ENCODE measurements around the gene PLEK. TPM values are rescaled to one million over a fixed set of nuclear protein-coding genes. Genes with fewer than 3 reads are reported as not detected.

PLEK gene
- total RNA-seq, 4 donors from 2014 or later = 3.0 to 5.2 (median 4.6) TPM; not detected in 1

DNA sequence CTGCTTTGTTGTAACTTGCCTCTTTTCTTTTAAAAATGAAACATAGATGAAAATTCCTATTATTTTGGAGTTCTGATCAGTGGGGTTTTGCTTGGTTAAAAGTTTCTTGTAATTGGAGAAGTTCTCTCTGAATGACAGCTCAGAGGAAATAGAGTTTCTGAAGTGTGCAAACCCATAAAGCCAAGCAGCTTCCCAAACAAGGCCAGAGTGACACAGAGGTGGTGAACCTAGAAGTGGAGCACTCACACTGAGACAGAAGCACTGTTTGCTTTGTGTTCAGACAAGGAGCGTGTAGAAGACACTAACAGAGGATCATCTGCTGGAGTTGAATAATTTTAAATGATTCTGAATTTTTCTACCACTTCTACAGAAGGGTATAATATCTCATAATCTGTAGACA lies 52.8 kb downstream of the PLEK start:
- no peaks in the 10 kb centered on the region for H3K36me3 ChIP-seq
- no peak overlapping the region for H3K4me3 ChIP-seq
- 53 to 58% methylated on average over 1 of the region's 1 CpG for WGBS, 2 donors (ENCODE audit: low coverage in 1 of 2)
- no peak overlapping the region for H3K27ac ChIP-seq
- no peaks in the 10 kb centered on the region for H3K27me3 ChIP-seq
- intact Hi-C loops (cut with DNase I; ENCODE audit: low total_unique reads) (no loop called here), in situ Hi-C loops (cut with MboI; ENCODE audit: low pct_ligation_motif_present in 1 of 4, low pct_unique_long_range_greater_than_20kb in 1 of 4, low sequenced_read_pairs in 3 of 4) (no loop called here)
- H3K9me3 ChIP-seq = no peaks in the 10 kb centered on the region
- TF ChIP-seq, protein P1, sequence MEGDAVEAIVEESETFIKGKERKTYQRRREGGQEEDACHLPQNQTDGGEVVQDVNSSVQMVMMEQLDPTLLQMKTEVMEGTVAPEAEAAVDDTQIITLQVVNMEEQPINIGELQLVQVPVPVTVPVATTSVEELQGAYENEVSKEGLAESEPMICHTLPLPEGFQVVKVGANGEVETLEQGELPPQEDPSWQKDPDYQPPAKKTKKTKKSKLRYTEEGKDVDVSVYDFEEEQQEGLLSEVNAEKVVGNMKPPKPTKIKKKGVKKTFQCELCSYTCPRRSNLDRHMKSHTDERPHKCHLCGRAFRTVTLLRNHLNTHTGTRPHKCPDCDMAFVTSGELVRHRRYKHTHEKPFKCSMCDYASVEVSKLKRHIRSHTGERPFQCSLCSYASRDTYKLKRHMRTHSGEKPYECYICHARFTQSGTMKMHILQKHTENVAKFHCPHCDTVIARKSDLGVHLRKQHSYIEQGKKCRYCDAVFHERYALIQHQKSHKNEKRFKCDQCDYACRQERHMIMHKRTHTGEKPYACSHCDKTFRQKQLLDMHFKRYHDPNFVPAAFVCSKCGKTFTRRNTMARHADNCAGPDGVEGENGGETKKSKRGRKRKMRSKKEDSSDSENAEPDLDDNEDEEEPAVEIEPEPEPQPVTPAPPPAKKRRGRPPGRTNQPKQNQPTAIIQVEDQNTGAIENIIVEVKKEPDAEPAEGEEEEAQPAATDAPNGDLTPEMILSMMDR (IDR thresholded peaks at IDR 0.05) = no peak
- no peak for TF ChIP-seq POLR2AphosphoS5 (IDR thresholded peaks at IDR 0.05)
- TF ChIP-seq EP300 (IDR thresholded peaks at IDR 0.05; ENCODE audit: low read depth) = no peak
- TF ChIP-seq POLR2A (IDR thresholded peaks at IDR 0.05) = no peak
- DNase-seq = no peak
- no peaks in the 10 kb centered on the region for H3K4me1 ChIP-seq

DNA sequence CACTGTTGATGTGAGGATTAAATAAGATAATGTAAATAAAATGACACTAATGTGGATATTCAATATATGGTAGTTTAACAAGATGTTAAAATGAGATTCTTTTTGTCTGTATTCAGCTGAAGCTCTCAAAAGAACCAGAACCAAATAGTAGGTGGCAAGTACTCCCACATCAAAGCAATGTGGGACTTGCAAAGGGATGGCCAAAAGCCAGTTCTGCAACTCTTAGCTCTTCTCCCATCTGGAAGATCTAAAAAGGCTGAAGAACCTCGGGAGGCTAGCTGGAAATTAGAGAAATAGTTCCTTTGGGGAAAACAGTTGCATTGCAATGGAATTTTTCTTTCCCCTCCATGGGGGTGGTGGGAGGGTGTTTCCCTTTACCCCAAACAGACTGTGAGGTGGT lies 53.3 kb downstream of the PLEK start:
- Histone ChIP-seq H3K4me3 (no peak overlapping the region), H3K36me3 (no peaks in the 10 kb centered on the region), H3K9me3 (no peaks in the 10 kb centered on the region), H3K4me1 (no peaks in the 10 kb centered on the region), H3K27me3 (no peaks in the 10 kb centered on the region), H3K27ac (no peak overlapping the region)
- intact Hi-C loops (cut with DNase I; ENCODE audit: low total_unique reads) = no loop called here
- no peak for TF ChIP-seq POLR2AphosphoS5 (IDR thresholded peaks at IDR 0.05)
- no peak for TF ChIP-seq EP300 (IDR thresholded peaks at IDR 0.05; ENCODE audit: low read depth)
- TF ChIP-seq, protein P1 (IDR thresholded peaks at IDR 0.05) = no peak
- TF ChIP-seq POLR2A (IDR thresholded peaks at IDR 0.05) = no peak
- in situ Hi-C loops (cut with MboI; ENCODE audit: low pct_ligation_motif_present in 1 of 4, low pct_unique_long_range_greater_than_20kb in 1 of 4, low sequenced_read_pairs in 3 of 4) = no loop called here
- DNase-seq = no peak
- WGBS, 2 donors (ENCODE audit: low coverage in 1 of 2) = 52% methylated on average over 1 of the region's 1 CpG; no CpG with 5 or more reads in 1 of the 2 donors

DNA sequence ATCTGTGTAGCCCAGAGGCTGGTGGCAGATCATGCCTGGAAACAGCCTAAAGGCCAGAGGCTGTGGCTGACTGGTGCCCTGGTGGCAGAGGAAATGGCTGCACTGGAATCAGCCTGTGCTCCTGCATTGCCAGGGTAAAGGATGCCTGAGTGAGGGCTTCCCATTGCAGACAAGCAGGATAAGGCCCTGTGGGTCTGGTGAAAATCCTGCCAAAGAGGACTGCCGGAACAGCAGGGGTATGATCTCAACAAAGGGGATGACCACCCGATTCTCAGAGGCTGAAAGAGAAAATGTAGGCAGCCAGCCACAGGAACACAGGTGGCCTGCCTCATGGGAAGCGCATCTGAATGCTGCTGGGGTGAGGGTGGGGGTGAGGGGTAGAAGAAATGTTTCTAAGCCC lies 53.8 kb downstream of the PLEK start:
- Histone ChIP-seq H3K27ac (no peak overlapping the region), H3K4me1 (no peaks in the 10 kb centered on the region), H3K9me3 (no peaks in the 10 kb centered on the region), H3K4me3 (no peak overlapping the region), H3K36me3 (no peaks in the 10 kb centered on the region), H3K27me3 (no peaks in the 10 kb centered on the region)
- DNase-seq = no peak
- in situ Hi-C loops (cut with MboI; ENCODE audit: low pct_ligation_motif_present in 1 of 4, low pct_unique_long_range_greater_than_20kb in 1 of 4, low sequenced_read_pairs in 3 of 4) (no loop called here), intact Hi-C loops (cut with DNase I; ENCODE audit: low total_unique reads) (no loop called here)
- no peak for TF ChIP-seq POLR2A (IDR thresholded peaks at IDR 0.05)
- TF ChIP-seq EP300 (IDR thresholded peaks at IDR 0.05; ENCODE audit: low read depth) = no peak
- no peak for TF ChIP-seq POLR2AphosphoS5 (IDR thresholded peaks at IDR 0.05)
- TF ChIP-seq, protein P1 (IDR thresholded peaks at IDR 0.05) = no peak
- 76 to 79% methylated on average over 2 to 3 of the region's 3 CpGs for WGBS, 2 donors (ENCODE audit: low coverage in 1 of 2)

DNA sequence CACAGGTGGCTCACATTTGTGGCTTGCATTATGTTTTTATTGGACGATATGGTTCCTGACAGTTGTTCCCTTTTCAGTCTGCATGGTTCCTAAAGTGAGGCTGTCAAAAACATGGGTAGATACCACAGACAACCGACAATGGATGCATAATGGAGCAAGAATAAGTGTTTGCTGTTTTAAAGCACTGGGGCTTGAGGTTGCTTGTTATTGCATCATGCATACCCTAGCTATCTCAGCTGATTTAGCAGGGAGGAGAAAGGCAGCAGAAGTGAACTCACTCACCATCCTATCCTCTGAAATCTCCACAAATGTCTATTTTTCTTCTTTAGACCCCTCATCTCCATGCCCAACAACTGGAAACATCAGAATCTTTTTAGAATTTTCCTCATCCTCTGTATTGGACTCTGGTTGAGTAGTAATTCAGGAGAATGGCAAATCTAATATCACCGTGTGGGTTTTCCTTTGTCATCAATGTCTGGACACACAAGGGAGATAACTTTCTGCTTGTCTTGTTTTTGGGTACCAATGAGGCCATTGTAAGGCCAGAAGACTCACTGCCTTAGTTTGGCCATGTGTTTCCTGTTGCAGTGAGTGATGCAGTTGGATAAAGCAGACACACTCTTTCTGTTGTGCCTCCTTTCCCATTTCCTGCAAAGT lies 55.3 kb downstream of the PLEK start:
- DNase-seq = no peak
- Histone ChIP-seq H3K4me3 (no peak overlapping the region), H3K27me3 (no peaks in the 10 kb centered on the region), H3K27ac (no peak overlapping the region), H3K4me1 (no peaks in the 10 kb centered on the region), H3K9me3 (no peaks in the 10 kb centered on the region), H3K36me3 (no peaks in the 10 kb centered on the region)
- intact Hi-C loops (cut with DNase I; ENCODE audit: low total_unique reads) (no loop called here), in situ Hi-C loops (cut with MboI; ENCODE audit: low pct_ligation_motif_present in 1 of 4, low pct_unique_long_range_greater_than_20kb in 1 of 4, low sequenced_read_pairs in 3 of 4) (no loop called here)
- WGBS, 2 donors (ENCODE audit: low coverage in 1 of 2) = 80 to 100% methylated on average over 3 of the region's 3 CpGs
- TF ChIP-seq EP300 (IDR thresholded peaks at IDR 0.05; ENCODE audit: low read depth) (no peak), POLR2AphosphoS5 (IDR thresholded peaks at IDR 0.05) (no peak), POLR2A (IDR thresholded peaks at IDR 0.05) (no peak)
- TF ChIP-seq, protein P1 (IDR thresholded peaks at IDR 0.05) = no peak

Measured in transverse colon (tissue), 4 donors.